DMS 273 (cell line): ENCODE results near the gene BACE2.
"Not testable (repeated sequence)": the region's sequence is repeated elsewhere in the genome, so short reads cannot be mapped to it uniquely, and the experiment has no call there.

Experiments used
- DNase-seq: peaks from one replicate; lab custom pipeline; 2025; ENCODE audit not compliant: unreplicated experiment; lab: John Stamatoyannopoulos, UW

Gene BACE2

DNA sequence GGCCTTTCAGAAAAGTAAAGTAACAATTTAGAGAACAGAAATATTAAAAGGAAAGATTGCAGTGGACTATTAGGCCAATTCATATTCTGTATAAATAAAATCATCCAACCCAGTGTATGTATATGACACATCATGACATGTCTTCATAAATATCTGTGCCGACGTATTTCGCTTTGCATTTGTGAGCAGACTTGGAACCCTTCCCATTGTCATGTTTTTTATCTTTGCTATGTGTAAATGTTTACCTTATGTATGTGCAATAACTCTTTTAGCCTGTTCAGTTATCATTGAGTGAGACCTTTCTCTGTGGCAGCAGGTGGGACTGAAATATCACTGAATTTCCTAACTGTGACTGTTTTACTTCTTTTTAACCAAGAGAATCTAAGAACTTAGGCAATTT, 90.7 kb downstream of the BACE2 start:
- DNase-seq: no peak

DNA sequence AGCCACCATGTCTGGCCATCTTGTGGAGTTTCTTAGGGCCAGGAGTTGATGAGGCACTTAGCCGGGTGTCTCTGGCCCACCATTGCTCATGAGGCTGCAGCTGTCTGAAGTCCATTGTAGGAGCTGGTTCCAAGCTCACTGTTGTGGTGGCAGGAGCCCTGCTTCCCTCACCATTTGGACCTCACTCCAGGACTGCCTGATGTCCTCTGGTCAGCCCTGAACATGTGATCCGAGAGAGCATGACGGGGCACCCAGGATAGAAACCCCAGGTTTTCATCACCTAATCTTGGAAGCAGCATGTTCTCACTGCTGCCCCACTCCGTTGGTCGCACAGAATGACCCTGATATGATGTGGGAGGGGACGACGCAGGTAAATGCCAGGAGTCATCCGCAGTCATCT, 92.5 kb downstream of the BACE2 start:
- DNase-seq: no peak

DNA sequence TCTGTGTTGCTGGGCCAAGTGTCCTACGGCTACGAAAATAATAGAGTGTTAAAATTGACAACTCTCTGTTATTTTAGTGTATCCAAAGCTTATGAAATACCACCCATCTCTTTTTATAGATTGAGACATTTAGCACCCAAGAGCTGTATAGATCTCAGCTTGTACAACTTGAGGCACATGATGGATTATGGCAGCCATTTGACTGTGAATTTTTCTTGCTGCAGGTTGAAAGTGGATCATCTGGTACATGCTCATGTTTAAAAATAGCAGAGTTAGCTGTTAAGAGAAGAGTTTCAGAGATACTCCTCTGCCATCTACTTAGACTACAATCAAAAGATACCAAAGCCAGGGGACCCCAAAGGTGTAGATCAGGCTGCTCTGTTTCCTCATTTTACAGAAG, 99.4 kb downstream of the BACE2 start:
- no peak for DNase-seq

DNA sequence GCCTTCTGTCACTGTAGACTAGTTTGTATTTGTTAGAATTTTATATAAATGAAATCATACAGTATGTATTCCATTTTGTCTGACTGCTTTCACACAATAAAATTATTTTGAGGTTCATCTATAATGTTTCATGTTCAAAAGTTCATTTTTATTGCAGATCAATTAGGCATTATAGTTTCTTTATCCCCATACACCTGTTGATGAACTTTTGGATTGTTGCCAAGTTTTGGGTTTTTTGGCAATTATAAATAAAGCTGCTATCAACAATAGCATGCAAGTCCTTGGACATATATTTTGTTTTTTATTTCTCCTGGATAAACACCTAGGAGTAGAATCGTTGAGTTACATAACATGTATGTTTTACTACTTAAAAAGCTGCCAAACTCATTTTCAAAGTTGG, 101.6 kb downstream of the BACE2 start:
- no peak for DNase-seq

DNA sequence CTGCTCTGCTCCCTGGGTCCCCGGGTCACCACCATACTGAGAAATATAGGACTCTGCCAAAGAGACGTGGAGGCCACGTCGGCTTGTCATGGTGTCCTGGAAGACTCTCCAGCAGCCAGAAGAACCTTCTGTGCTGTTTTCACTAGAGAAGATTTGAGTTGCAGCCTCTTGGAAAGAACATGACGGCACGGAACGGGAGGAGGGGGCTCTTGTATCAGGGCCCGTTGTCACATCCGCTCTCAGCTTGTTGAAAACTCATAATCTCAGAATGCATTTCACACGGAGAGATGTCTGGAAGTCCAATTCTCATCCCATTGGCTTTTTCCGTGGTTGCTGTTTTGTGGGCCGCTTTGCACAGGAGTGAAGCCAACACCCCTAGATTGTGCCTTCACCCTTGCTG, 109.2 kb downstream of the BACE2 start:
- no peak for DNase-seq

DNA sequence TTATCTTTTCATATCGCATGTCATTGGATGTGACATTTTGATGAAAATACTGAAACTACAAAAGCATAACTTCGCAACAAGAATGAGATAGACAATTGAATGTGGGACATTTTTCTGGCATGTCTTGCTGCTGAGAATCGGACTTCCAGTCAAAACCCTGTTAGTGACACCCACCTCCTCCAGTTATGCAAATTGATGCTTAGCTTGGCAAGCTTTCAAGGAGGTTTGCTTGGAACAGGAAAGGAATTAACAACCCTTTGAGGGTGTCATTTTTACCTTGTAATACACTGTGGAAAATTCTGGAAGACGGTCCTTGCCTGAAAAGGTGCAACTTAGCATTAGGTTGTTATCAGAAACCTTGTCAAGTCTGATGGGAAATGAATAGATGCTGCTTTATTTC, 109.9 kb downstream of the BACE2 start:
- DNase-seq: peak; percentile 4

DNA sequence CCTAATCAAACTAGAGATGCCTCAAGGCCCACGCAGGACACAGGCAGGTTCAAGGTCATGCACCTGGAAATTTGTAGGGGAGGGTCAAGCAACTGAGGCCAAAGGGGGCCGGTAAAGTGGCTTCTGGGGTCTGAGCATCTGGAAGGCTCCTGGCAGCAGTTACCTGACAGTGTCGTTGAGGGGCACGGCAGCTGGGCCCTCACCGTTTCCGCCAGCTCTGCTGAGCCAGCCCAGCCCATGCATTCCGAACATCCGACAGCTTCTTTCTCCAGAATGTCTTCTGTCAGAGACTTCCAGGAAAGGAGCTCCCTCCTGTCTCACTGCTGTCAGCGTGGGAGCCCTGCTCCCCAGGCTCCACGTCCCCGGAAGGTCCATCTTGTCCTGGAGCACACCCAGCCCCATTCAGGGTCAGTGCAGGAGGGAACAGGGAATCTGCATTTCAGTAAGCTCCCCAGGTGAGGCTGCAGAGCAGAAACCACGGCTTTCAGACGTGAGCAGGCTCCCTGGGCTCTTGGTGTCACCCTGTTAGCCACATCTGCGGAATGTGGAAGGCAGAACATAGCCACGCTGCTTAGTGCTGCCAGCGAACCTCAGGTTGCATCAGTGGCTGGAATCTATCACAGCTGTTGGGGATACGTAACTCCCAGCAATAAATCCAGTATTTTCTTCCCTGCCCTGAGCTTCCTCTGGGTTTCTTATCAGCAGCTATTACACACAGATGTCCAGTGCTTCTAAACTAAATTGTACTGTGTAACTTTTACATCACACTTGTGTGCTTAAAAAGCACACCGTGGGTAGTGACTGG, 112.4 kb downstream of the BACE2 start:
- peak; percentile 9 for DNase-seq

DNA sequence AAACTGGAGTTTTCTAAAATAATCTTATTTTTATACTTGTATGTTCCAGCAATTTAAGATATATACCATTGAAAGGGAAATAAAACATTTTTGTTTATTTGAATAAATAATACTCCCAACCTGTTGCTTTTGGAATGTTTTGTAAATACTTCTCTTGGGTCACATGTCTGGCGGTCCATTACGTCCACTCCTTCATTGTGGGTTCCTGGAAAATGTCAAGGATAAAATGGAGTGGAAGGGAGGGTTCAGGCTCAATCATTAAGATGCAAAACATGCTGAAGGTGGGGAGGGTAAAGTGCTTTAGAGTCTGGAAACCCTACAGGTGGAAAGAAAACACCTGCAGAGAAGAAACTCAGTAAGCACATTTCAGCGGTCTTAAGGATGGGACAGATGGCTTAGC, 114.5 kb downstream of the BACE2 start:
- no peak for DNase-seq

DNA sequence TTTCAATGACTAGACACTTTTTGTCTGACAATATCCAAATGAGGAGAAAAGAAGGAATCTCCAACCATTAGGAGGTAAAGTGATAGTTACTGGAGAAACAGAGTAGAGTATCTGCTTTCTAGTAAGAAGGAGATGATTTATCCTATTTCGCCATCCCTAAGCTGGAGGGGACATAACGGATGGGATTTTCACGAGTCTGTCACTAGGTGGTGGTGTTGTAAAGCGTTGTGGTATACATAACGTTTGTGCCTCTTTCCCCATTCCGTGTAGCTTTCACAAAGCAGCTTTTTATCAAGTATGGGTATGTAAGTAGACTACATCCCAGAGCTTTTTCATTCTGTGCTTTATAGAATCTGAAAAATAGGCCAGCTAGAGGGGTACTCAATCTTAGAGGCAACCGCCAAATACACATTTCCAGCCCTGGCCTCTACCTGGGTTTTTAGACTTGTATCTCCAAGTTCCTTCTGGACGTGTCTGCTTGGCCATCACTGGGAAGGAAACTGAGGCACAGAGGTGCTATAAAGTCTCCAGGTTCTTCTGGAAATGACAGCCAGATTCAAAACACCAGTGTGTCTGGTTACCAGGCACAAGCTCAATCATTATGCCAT, 115.4 kb downstream of the BACE2 start:
- peak; percentile 85 for DNase-seq

DNA sequence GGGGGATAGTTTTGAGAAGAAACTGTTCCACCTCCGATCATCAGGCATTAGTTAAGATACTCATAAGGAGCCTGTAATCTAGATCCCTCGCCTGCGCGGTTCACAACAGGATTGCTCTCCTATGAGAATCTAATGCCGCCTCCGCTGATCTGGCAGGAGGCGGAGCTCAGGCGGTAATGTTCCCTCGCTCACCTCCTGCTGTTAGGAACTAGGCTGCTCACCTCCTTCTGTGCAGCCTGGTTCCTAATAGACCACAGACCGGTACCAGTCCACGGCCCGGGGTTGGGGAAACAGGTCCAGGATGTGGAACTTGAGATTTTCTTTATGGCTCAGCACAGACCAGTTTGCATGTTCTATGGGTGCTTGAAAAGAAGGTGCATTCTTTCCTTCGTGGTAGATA, 121.5 kb downstream of the BACE2 start:
- DNase-seq: no peak

DNA sequence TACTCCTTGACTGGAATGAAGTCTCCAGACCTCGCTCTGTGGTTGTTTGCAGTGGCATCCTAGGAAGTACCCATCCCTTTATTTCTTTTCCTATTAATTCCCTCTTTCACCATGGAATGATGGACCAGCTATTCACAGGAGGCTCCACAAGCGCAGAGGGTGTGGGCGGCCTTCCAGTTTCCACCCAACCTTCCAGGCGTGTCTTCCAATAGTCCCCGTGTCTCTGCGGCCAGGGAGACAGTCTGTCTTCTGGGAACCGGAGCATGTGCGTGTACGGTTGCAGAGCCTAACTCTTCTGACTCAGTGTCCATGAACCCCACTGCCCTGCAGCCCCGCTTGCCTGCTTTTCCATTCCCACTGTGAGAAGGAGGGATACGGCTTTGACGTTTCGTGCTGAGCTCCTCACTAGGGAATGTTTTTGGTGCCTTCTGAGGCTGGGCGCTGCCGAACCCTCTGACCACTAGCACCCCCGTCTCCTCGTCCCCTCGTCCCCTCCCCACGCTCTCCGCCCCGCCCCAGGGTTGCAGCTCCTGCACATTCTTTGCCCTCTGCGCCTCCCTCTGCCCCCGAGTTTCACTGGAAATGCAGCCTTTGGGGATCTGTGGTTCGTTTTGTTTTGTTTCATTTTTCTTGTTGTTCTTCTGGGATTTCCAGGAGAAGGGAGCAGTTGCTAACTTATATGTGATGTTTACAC, 122.3 kb downstream of the BACE2 start:
- no peak for DNase-seq

DNA sequence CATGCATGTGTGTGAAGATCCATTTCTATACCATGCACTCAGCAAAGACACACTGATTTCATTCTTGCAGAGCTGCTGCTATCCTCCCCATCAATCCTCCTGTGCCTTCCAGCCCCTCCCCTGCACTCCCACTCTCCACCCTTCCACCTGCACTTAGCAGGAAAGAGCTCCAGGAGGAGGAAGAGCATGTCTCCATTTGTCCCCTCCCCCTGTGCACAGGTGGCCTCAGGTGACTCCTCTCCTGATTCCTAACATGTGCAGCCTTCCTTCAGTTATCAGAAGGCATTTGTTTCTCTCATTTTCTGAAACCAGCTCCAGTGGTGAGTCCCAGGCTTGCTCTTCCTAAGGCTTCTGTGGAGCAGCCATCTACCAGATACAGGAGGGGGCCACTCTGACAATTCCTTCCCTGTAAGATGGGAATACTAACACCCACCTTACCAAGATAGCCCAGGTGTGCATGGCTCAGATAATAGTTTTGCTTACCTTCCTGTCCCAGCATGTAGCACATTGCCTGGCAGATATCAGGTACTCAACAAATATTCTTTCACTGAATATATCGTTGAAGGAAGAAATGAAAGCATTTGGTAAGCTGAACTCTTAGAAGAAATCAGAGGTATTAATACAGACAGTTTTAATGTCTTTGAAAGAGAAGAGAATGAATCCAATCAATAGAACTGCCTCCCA, 126.7 kb downstream of the BACE2 start:
- DNase-seq: no peak

DNA sequence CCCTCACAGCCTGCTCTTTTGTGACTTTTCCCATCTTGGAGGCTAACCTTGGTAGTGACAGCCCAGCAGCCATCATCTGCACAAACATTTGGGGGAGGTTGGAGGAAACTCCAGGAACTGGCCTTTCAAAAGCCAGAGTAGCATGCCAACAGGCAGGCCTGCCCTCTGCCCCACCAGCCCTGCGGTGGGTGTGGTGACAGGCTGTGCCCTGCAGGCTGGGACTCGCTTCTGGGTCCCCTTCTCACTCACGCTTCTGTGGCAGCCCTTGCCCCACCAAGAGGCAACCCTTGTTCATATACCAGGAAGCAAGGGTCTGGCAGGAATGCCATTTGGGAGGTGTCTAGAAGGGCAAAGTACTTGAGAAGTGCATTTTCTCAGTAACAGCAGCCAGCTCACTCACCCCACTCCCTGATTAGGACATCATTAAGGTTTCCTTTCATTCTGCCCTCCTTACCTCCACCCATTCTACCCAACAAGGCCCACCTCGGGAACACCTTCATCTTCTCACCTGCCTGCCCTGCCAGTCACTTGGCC, 127.8 kb downstream of the BACE2 start:
- no peak for DNase-seq

DNA sequence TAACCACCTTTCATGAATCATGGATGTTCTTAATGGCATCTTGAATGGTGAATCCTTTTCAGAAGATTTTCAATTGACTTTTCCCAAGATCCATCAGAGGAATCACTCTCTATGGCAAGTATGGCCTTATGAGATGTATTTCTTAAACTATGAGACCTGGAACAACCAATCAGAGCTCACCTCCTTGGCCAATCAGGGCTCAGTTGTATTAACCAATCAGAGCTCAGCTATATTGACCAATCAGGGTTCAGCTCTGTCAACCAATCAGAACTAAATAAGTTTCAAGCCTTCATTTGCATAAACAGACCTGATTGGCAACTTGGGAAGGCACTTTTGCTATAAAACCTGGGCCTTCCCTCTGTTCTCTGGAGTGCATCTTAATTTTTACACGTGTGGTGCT, 135.0 kb downstream of the BACE2 start:
- no peak for DNase-seq

DNA sequence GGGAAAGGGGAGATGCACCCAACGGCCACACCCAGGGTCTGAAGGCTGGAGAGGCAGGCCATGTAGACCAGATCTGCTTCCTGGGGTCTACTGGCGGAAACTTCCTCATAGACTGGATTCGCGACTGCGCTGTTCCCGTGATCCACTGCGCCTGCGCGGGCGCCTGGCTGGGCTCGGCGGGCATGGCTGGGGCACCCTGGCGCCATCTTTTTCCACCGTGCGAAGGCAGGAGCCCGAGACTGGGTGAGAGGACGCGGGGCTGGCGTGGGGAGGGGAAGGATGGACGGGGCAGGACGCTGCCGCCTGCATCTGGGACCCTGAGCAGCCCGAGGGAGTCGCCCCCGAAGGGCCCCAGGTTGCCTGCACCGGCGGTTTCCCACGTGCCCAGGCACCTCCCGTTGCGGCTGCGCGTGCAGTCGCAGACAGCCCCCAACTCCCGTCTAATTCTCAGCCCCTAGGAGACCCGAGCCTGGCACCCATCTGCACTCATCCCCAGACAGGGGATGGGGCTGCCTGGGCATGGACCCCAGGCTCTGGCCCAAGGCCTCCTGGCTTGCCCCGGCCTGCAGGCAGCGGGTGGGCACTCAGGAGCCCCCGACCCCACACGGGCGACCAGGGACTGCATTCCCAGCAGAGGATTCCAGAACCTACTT, 136.2 kb downstream of the BACE2 start:
- DNase-seq: no peak

DNA sequence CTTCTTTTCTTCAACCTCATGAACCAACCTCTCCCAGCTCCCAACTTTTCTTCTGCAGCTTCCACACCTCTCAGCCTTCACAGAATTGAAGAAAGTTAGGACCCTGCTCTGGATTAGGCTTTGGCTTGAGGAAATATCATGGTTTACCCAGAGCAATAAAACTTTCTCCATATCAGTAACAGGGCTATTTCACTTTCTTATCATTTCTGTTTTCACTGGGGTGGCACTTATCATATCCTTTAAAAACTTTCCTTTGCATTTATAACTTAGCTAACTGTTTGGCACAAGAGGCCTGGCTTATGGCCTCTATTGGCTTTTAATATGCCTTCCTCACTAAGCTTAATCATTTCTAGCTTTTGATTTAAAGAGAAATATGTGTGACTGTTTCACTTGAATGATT, 139.3 kb downstream of the BACE2 start:
- no peak for DNase-seq

DNA sequence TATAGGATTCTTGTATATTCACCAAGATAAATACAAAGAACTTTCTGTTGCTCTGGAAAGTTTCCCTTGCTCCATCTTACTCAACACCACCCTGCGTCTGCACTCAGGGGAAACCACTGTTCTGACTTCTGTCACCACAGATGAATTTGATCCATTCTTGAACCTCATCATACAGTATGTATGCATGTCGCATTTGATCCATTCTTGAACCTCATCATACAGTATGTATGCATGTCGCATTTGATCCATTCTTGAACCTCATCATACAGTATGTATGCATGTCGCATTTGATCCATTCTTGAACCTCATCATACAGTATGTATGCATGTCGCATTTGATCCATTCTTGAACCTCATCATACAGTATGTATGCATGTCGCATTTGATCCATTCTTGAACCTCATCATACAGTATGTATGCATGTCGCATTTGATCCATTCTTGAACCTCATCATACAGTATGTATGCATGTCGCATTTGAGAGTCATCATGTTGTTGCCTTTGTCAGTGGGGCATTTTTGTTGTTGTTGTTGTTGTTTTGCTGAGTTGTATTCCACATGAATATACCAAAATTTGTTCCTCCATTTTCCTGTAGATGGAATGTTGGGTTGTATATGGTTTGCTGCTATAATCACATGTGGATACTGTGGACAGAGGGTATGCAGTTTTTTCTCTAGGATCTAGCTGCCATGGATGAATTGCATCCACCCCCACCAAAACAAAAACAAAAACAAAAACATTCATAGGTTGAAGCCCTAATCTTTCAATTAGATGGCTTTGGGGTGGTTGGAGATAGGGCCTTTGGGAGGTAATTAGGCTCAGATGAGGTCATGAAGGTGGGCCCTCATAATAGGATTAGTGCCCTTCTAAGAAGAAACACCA, 145.6 kb downstream of the BACE2 start:
- not testable (repeated sequence) for DNase-seq

DNA sequence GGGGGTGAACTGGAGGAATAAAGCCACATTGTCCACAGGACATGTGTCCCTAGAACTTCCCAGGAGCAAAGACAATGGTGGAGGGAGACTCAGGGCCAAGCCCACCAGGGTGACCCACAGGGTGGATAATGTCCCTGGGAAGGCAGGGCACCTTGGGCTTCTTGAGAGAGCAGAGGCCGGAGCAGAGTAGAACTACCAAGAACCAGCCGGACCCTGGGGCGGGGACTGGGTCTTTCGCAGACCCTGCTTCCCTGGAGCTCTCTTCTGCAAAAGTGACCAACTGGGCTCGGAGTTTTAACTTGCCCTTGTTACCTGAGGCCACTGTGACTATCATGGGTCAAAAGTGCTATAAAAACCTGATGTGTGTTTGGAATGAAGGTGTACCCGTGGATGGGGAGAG, 147.8 kb downstream of the BACE2 start:
- DNase-seq: no peak

DNA sequence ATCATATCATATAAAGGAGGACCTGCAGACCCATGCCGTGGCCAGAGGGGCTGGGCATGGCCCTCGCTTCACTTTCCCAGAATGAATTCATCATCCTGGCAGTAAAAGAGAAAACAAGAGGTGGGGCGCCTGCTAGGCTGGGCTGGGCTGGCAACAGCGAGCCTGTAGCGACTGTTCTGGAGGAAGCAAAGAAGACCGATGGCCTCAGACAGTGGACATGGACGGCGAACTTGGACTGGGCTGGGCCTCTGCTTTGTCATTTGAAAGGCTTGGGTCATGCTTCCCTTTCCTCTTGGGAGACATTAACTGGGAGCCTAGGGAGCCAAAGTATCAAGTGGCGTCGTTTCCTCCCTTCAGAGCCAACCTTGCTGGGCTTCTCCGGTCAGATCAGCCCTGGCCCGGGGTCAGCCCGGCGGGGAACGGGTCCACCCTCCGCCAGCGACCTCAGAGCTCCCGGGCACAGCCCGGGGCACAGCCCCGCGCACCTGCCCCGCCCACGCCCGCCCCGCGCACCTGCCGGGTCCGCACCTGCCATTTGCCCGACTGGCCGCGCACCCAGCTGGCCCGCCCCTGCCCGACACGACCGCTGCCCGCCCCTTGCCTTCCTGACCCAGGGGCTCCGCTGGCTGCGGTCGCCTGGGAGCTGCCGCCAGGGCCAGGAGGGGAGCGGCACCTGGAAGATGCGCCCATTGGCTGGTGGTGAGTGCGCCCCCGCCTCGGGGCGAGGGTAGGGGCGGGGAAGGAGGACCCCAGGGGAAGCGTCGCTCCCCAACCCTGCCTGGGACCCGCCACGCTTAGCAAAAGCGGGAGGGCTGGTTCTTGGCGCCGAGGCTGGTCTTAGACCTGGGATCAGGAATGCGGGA, 148.5 kb downstream of the BACE2 start, which contains the start of gene FAM3B:
Gene FAM3B, plus strand, starts transcription at position 602 of the 863 bp plus-strand sequence. Its CDS starts 79 bp downstream, at position 681.
- no peak for DNase-seq
